IMR-90 (cell line): ENCODE measurements around the gene LCN10. TPM values are rescaled to one million over a fixed set of nuclear protein-coding genes. Genes with fewer than 3 reads are reported as not detected.
A peak's percentile ranks its signal among the peaks of the same experiment; 100 is the strongest.

Experiments used
- ATAC-seq: fragments of 200-7000 bp; cut with Tn5 transposase; 2 replicates; pipeline ENCODE4 v1.9.1; 2020; ENCODE audit warnings: low read depth, mild to moderate bottlenecking, moderate library complexity
- BruUV-seq: library from RNA; stranded (reverse); fragments of 400-500 nt; replicated peaks from 2 replicates; lab custom pipeline; 2021; lab: Mats Ljungman, UMichigan
- CTCF ChIA-PET: fragments of 300-600 bp; formaldehyde crosslinking; extraction: SDS; loops from one replicate; lab custom pipeline; 2021; ENCODE audit warnings: antibody characterized with exemption; lab: Yijun Ruan, JAX
- POLR2A ChIA-PET: fragments of 300-600 bp; sonication (Branson Sonifier 250); formaldehyde crosslinking; loops from one replicate; lab custom pipeline; 2022; ENCODE audit warnings: antibody characterized with exemption; ENCODE audit not compliant: unreplicated experiment; lab: Charles Lee
- DNase-seq: peaks from one replicate; pipeline ENCODE4 v3.0.0; 2013
- H2AFZ ChIP-seq: replicated peaks from 2 replicates; pipeline ENCODE3; 2013; ENCODE audit warnings: low read length, mild to moderate bottlenecking; ENCODE audit not compliant: poor library complexity
- H2AK5ac ChIP-seq: 2 replicates; pipeline ENCODE4 v1.6.1; 2013; ENCODE audit warnings: low read depth, low read length, inconsistent platforms
- H2AK9ac ChIP-seq: replicated peaks from 2 replicates; pipeline ENCODE3; 2013; ENCODE audit warnings: mild to moderate bottlenecking, low read depth, low read length, moderate library complexity; ENCODE audit not compliant: poor library complexity
- H2BK120ac ChIP-seq: 2 replicates; pipeline ENCODE4 v1.6.1; 2013; ENCODE audit warnings: low read depth, low read length, inconsistent platforms
- H2BK15ac ChIP-seq: 3 replicates; pipeline ENCODE4 v1.6.1; 2013; ENCODE audit warnings: low read depth, low read length, inconsistent platforms
- H2BK20ac ChIP-seq: 2 replicates; pipeline ENCODE4 v1.6.1; 2013; ENCODE audit warnings: low read depth, mild to moderate bottlenecking, inconsistent platforms, low read length, moderate library complexity
- H2BK5ac ChIP-seq: 2 replicates; pipeline ENCODE4 v1.6.1; 2013; ENCODE audit warnings: mild to moderate bottlenecking, low read depth, low read length, inconsistent platforms; ENCODE audit not compliant: poor library complexity, severe bottlenecking
- H3K14ac ChIP-seq: replicated peaks from 2 replicates; pipeline ENCODE4 v1.6.1; 2013; ENCODE audit warnings: low read depth, low read length, inconsistent platforms
- H3K18ac ChIP-seq: 2 replicates; pipeline ENCODE4 v1.6.1; 2013; ENCODE audit warnings: low read depth, low read length, control low read depth
- H3K23ac ChIP-seq: 2 replicates; pipeline ENCODE4 v1.6.1; 2013; ENCODE audit warnings: low read depth, low read length, inconsistent platforms
- H3K27ac ChIP-seq: 2 replicates; pipeline ENCODE4 v1.5.1; 2013; ENCODE audit warnings: mild to moderate bottlenecking, control low read depth, low read length; ENCODE audit not compliant: insufficient read depth
- H3K27me3 ChIP-seq: 2 replicates; pipeline ENCODE4 v1.6.1; 2013; ENCODE audit warnings: low read length; ENCODE audit not compliant: control insufficient read depth, insufficient read depth
- H3K36me3 ChIP-seq: 2 replicates; pipeline ENCODE4 v1.6.1; 2013; ENCODE audit warnings: low read length, mixed read lengths; ENCODE audit not compliant: control insufficient read depth, insufficient read depth
- H3K4ac ChIP-seq: 2 replicates; pipeline ENCODE4 v1.6.1; 2013; ENCODE audit warnings: low read depth, low read length, inconsistent platforms
- H3K4me1 ChIP-seq: 2 replicates; pipeline ENCODE4 v1.6.1; 2013; ENCODE audit warnings: low read length, mixed read lengths; ENCODE audit not compliant: control insufficient read depth, insufficient read depth
- H3K4me2 ChIP-seq: 2 replicates; pipeline ENCODE4 v1.6.1; 2013; ENCODE audit warnings: low read depth, mild to moderate bottlenecking, control low read depth, low read length, moderate library complexity
- H3K4me3 ChIP-seq: 2 replicates; pipeline ENCODE4 v1.5.1; 2013; ENCODE audit warnings: low read depth, mild to moderate bottlenecking, control low read depth, low read length, moderate library complexity; ENCODE audit not compliant: insufficient read depth
- H3K56ac ChIP-seq: 2 replicates; pipeline ENCODE4 v1.6.1; 2013; ENCODE audit warnings: low read length, inconsistent platforms; ENCODE audit not compliant: insufficient read depth; ENCODE audit errors: extremely low read depth
- H3K79me1 ChIP-seq, 2 experiments: 2 replicates each; pipeline ENCODE4 v1.6.1; 2013; ENCODE audit warnings: low read length in 2 of 2, inconsistent platforms in 1 of 2, low read depth in 1 of 2
- H3K9ac ChIP-seq: 2 replicates; pipeline ENCODE4 v1.6.1; 2013; ENCODE audit warnings: low read depth, low read length, control low read depth
- H3K9me1 ChIP-seq: 2 replicates; pipeline ENCODE4 v1.6.1; 2013; ENCODE audit warnings: low read length, inconsistent platforms; ENCODE audit not compliant: insufficient read depth
- H3K9me3 ChIP-seq: 2 replicates; pipeline ENCODE4 v1.6.1; 2013; ENCODE audit warnings: low read length; ENCODE audit not compliant: control insufficient read depth, insufficient read depth
- H4K20me1 ChIP-seq: 2 replicates; pipeline ENCODE4 v1.6.1; 2013; ENCODE audit warnings: low read length, inconsistent platforms; ENCODE audit not compliant: insufficient read depth
- H4K5ac ChIP-seq: 2 replicates; pipeline ENCODE4 v1.6.1; 2013; ENCODE audit warnings: mild to moderate bottlenecking, low read depth, low read length, control low read depth
- H4K8ac ChIP-seq, 2 experiments: 2 replicates each; pipeline ENCODE4 v1.6.1; 2013; ENCODE audit warnings: low read depth in 2 of 2, low read length in 2 of 2, control low read depth in 1 of 2, inconsistent platforms in 1 of 2
- H4K91ac ChIP-seq: 2 replicates; pipeline ENCODE4 v1.6.1; 2013; ENCODE audit warnings: low read depth, low read length, inconsistent platforms; ENCODE audit not compliant: insufficient read depth
- CEBPB ChIP-seq: IDR thresholded peaks from 2 replicates; pipeline ENCODE4 v1.6.1; 2012; ENCODE audit warnings: low read depth, low read length, improper control_type of control experiment
- FOS ChIP-seq: fragments of 150-350 bp; IDR thresholded peaks from 2 replicates; pipeline ENCODE4 v1.6.1; 2016; ENCODE audit warnings: low read depth, low read length
- RAD21 ChIP-seq: IDR thresholded peaks from 2 replicates; pipeline ENCODE4 v1.6.1; 2012; ENCODE audit warnings: low read length, improper control_type of control experiment
- RFX5 ChIP-seq: IDR thresholded peaks from 2 replicates; pipeline ENCODE4 v1.8.0; 2012; ENCODE audit warnings: low read depth, mild to moderate bottlenecking, low read length, moderate library complexity
- SMC3 ChIP-seq: fragments of 150-350 bp; IDR thresholded peaks from 2 replicates; pipeline ENCODE4 v1.6.1; 2016; ENCODE audit warnings: low read depth, mild to moderate bottlenecking, antibody characterized with exemption, low read length, moderate library complexity
- WGBS, 2 experiments: methylation state at CpG; one replicate each; pipeline versions ENCODE4 v1.1.5 to v1.1.7; 2013; ENCODE audit warnings: missing lambda C conversion rate in 2 of 2; ENCODE audit not compliant: insufficient read length in 1 of 2; ENCODE audit errors: extremely low coverage in 2 of 2; 5-methylcytosine and 5-hydroxymethylcytosine counted together
- dilution Hi-C: fragments of 300-500 bp; cut with HindIII; formaldehyde crosslinking; loops from one replicate; pipeline ENCODE4 v1.14.3; 2018; ENCODE audit warnings: low sequenced_read_pairs; ENCODE audit not compliant: unreplicated experiment
- in situ Hi-C: fragments of 300-500 bp; cut with MboI; formaldehyde crosslinking; loops from 3 replicates; pipeline ENCODE4 v1.14.3; 2019; ENCODE audit warnings: low sequenced_read_pairs, inconsistent platforms, mixed read lengths
- intact Hi-C: fragments of 100-400 bp; cut with micrococcal nuclease; formaldehyde crosslinking; loops from 2 replicates; pipeline ENCODE4 v1.10.0; 2022
- polyA plus RNA-seq, 3 experiments: library from polyadenylated mRNA; depleted of rRNA; stranded (reverse); fragments of >200 nt; gene quantifications; 2 replicates each; pipeline ENCODE4 v1.2.3, GENCODE V29; 2012; ENCODE audit warnings: low replicate concordance in 1 of 3
- total RNA-seq: library from RNA; depleted of rRNA; stranded (reverse); fragments of >200 nt; gene quantifications from 2 replicates; pipeline ENCODE4 v1.2.3, GENCODE V29; 2012
- TF ChIP-seq, protein P1 (sequence below): conservative IDR thresholded peaks from 2 replicates; pipeline ENCODE4 v1.5.1; 2012; ENCODE audit warnings: mild to moderate bottlenecking, low read depth, low read length, improper control_type of control experiment
- TF ChIP-seq, protein P2 (sequence below): fragments of 150-350 bp; IDR thresholded peaks from 2 replicates; pipeline ENCODE4 v1.6.1; 2017; ENCODE audit warnings: mild to moderate bottlenecking, antibody characterized with exemption, low read length, low read depth
- TF ChIP-seq, protein P3 (sequence below): fragments of 150-350 bp; IDR thresholded peaks from 2 replicates; pipeline ENCODE4 v1.6.1; 2016; ENCODE audit warnings: low read depth, mild to moderate bottlenecking, low read length, moderate library complexity, borderline replicate concordance

Gene LCN10
- total and polyA plus RNA-seq, 2 of the 4 experiments (the other 2 are of a cell fraction): not detected

DNA sequence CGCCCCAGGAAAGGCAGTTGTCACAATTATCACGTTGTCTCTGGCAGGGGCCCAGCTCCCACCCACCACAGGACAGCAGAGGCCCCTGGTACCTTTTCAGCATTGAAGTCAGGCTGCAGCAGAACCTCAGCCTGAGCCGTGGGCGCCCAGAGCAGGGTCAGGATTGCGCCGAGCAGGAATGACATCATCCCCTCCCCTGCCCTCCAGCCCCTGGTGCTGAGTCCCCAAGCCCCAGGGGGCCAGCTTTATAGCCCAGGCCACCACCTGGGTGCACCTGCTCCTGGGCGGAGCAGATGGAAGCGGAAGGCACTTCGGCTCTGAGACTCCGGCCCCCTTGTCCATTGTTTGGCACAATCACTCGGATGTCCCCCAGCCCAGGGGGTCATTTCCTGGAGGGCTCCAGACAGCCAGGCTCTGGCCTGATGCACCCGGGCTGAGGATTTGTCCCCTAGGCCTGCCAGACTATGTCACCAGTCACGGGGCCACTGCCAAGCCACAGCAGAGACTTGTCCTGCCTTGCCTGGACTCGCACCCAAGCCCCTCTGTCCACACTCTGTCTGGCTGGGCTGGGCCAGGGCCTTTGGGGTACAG lies 21.7 kb upstream of the LCN10 start, which contains the start of gene LCN15:
Gene LCN15, minus strand, starts transcription at position 218 of the 591 bp plus-strand sequence. Its CDS starts 30 bp downstream, at position 188.
- no peak within 1 kb of the TSS for H4K8ac ChIP-seq
- in situ Hi-C loops (no loop called here), dilution Hi-C loops (no loop called here), intact Hi-C loops (no loop called here)
- H2BK15ac ChIP-seq: no peak within 1 kb of the TSS
- H2AK9ac ChIP-seq: peak within 1 kb of the TSS; percentile 72
- peaks cover 7% of the 10 kb centered on the region for H3K27me3 ChIP-seq
- ChIA-PET POLR2A (no interaction called here), CTCF (no interaction called here)
- H3K4ac ChIP-seq: no peak within 1 kb of the TSS
- ATAC-seq (no peak), DNase-seq (no peak)
- H3K56ac ChIP-seq: no peak within 1 kb of the TSS
- no peaks in the 10 kb centered on the region for H3K9me1 ChIP-seq
- H3K4me1 ChIP-seq: no peaks in the 10 kb centered on the region
- H2BK120ac ChIP-seq: no peak within 1 kb of the TSS
- H3K4me3 ChIP-seq: no peak within 1 kb of the TSS
- H2AFZ ChIP-seq: peak within 1 kb of the TSS; percentile 63
- no peak within 1 kb of the TSS for H4K91ac ChIP-seq
- no peak within 1 kb of the TSS for H3K23ac ChIP-seq
- WGBS, 2 experiments: 63% methylated on average over 6 of the region's 14 CpGs; no CpG with 5 or more reads in 1 of the 2 experiments
- H2AK5ac ChIP-seq: no peak within 1 kb of the TSS
- no peak within 1 kb of the TSS for H2BK5ac ChIP-seq
- no peaks in the 10 kb centered on the region for H3K9me3 ChIP-seq
- no peaks in the 10 kb centered on the region for H3K36me3 ChIP-seq
- no peak within 1 kb of the TSS for H3K18ac ChIP-seq
- H3K27ac ChIP-seq: no peak within 1 kb of the TSS
- H3K4me2 ChIP-seq: no peak within 1 kb of the TSS
- H4K20me1 ChIP-seq: no peaks in the 10 kb centered on the region
- no peak within 1 kb of the TSS for H4K5ac ChIP-seq
- no peaks in the 10 kb centered on the region for H3K79me1 ChIP-seq
- TF ChIP-seq, protein P1, sequence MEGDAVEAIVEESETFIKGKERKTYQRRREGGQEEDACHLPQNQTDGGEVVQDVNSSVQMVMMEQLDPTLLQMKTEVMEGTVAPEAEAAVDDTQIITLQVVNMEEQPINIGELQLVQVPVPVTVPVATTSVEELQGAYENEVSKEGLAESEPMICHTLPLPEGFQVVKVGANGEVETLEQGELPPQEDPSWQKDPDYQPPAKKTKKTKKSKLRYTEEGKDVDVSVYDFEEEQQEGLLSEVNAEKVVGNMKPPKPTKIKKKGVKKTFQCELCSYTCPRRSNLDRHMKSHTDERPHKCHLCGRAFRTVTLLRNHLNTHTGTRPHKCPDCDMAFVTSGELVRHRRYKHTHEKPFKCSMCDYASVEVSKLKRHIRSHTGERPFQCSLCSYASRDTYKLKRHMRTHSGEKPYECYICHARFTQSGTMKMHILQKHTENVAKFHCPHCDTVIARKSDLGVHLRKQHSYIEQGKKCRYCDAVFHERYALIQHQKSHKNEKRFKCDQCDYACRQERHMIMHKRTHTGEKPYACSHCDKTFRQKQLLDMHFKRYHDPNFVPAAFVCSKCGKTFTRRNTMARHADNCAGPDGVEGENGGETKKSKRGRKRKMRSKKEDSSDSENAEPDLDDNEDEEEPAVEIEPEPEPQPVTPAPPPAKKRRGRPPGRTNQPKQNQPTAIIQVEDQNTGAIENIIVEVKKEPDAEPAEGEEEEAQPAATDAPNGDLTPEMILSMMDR: no peak
- no peak for TF ChIP-seq RFX5
- no peak for TF ChIP-seq RAD21
- no peak for TF ChIP-seq FOS
- TF ChIP-seq CEBPB: no peak
- TF ChIP-seq, protein P2, sequence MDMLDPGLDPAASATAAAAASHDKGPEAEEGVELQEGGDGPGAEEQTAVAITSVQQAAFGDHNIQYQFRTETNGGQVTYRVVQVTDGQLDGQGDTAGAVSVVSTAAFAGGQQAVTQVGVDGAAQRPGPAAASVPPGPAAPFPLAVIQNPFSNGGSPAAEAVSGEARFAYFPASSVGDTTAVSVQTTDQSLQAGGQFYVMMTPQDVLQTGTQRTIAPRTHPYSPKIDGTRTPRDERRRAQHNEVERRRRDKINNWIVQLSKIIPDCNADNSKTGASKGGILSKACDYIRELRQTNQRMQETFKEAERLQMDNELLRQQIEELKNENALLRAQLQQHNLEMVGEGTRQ: no peak
- TF ChIP-seq SMC3: no peak
- TF ChIP-seq, protein P3, sequence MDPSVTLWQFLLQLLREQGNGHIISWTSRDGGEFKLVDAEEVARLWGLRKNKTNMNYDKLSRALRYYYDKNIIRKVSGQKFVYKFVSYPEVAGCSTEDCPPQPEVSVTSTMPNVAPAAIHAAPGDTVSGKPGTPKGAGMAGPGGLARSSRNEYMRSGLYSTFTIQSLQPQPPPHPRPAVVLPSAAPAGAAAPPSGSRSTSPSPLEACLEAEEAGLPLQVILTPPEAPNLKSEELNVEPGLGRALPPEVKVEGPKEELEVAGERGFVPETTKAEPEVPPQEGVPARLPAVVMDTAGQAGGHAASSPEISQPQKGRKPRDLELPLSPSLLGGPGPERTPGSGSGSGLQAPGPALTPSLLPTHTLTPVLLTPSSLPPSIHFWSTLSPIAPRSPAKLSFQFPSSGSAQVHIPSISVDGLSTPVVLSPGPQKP: no peak
- H3K14ac ChIP-seq: no peak within 1 kb of the TSS
- BruUV-seq: no TSS peak
- H3K9ac ChIP-seq: no peak within 1 kb of the TSS
- no peak within 1 kb of the TSS for H2BK20ac ChIP-seq
